OCI-LY7 (cell line): ENCODE results near the gene CLEC18C.
"Not testable (repeated sequence)": the region's sequence is repeated elsewhere in the genome, so short reads cannot be mapped to it uniquely, and the experiment has no call there.

Source experiments
- CTCF ChIP-seq: fragments of 200-600 bp; sonication (generic); conservative IDR thresholded peaks from 2 replicates; pipeline ENCODE4 v1.5.1; 2014; ENCODE audit warnings: mild to moderate bottlenecking, antibody characterized with exemption, low read length, moderate library complexity, mixed read lengths
- EZH2phosphoT487 ChIP-seq: fragments of 200-600 bp; sonication (generic); IDR thresholded peaks from 2 replicates; pipeline ENCODE4 v1.6.1; 2018; ENCODE audit warnings: low read depth, borderline replicate concordance, mild to moderate bottlenecking, mixed run types, antibody characterized with exemption, low read length, moderate library complexity, mixed read lengths

GRCh38 chr16:70198230-70198629 lies 24.6 kb downstream of the CLEC18C start:
- TF ChIP-seq CTCF, EZH2phosphoT487: not testable (repeated sequence)
